ENCODE results near the gene CNTNAP2.
A peak's percentile ranks its signal among the peaks of the same experiment; 100 is the strongest.
"Not testable (repeated sequence)": the region's sequence is repeated elsewhere in the genome, so short reads cannot be mapped to it uniquely, and the experiment has no call there.

The CNTNAP2 gene

GRCh38 chr7:147048864-147049263 lies 932.3 kb downstream of the CNTNAP2 start:
- DNase-seq = no peak

- no peak for DNase-seq
These were observed 936.2 kb downstream of the CNTNAP2 start for GRCh38 chr7:147052818-147053217.

GRCh38 chr7:147053746-147054145 lies 937.1 kb downstream of the CNTNAP2 start:
- no peak for DNase-seq

- DNase-seq = no peak
These were observed 943.5 kb downstream of the CNTNAP2 start for GRCh38 chr7:147060070-147060469.

- DNase-seq = peak; percentile 26
These were observed 946.3 kb downstream of the CNTNAP2 start for GRCh38 chr7:147062897-147063296.

GRCh38 chr7:147068842-147069241 lies 952.2 kb downstream of the CNTNAP2 start:
- no peak for DNase-seq

- no peak for DNase-seq
These were observed 953.2 kb downstream of the CNTNAP2 start for GRCh38 chr7:147069771-147070170.

- no peak for DNase-seq
These were observed 954.3 kb downstream of the CNTNAP2 start for GRCh38 chr7:147070886-147071285.

- DNase-seq = no peak
These were observed 954.9 kb downstream of the CNTNAP2 start for GRCh38 chr7:147071536-147071935.

GRCh38 chr7:147078312-147078711 lies 961.7 kb downstream of the CNTNAP2 start:
- DNase-seq = no peak

- DNase-seq = no peak
These were observed 962.5 kb downstream of the CNTNAP2 start for GRCh38 chr7:147079083-147079482.

- no peak for DNase-seq
These were observed 963.4 kb downstream of the CNTNAP2 start for GRCh38 chr7:147079921-147080420.

- DNase-seq = no peak
These were observed 964.5 kb downstream of the CNTNAP2 start for GRCh38 chr7:147081117-147081516.

- DNase-seq = no peak
These were observed 972.5 kb downstream of the CNTNAP2 start for GRCh38 chr7:147089051-147089461.

- DNase-seq = no peak
These were observed 973.0 kb downstream of the CNTNAP2 start for GRCh38 chr7:147089608-147090007.

GRCh38 chr7:147096629-147097028 lies 980.0 kb downstream of the CNTNAP2 start:
- DNase-seq = no peak

- DNase-seq = no peak
These were observed 986.6 kb downstream of the CNTNAP2 start for GRCh38 chr7:147103224-147103623.

- DNase-seq = no peak
These were observed 990.1 kb downstream of the CNTNAP2 start for GRCh38 chr7:147106746-147107145.

GRCh38 chr7:147114525-147114924 lies 997.9 kb downstream of the CNTNAP2 start:
- not testable (repeated sequence) for DNase-seq

GRCh38 chr7:147136352-147136751 lies 1019.8 kb downstream of the CNTNAP2 start:
- DNase-seq = no peak

- no peak for DNase-seq
These were observed 1028.6 kb downstream of the CNTNAP2 start for GRCh38 chr7:147145194-147145593.

- DNase-seq = no peak
These were observed 1029.6 kb downstream of the CNTNAP2 start for GRCh38 chr7:147146169-147146568.

GRCh38 chr7:147151661-147152060 lies 1035.1 kb downstream of the CNTNAP2 start:
- DNase-seq = no peak

- DNase-seq = no peak
These were observed 1037.0 kb downstream of the CNTNAP2 start for GRCh38 chr7:147153571-147153970.

GRCh38 chr7:147161405-147161804 lies 1044.8 kb downstream of the CNTNAP2 start:
- DNase-seq = no peak

All from suppressor macrophage treated with lipopolysaccharide for 4 hours (primary cell).